HEK293 (cell line): ENCODE measurements around the gene FAM47C.
"Not testable (repeated sequence)": the region's sequence is repeated elsewhere in the genome, so short reads cannot be mapped to it uniquely, and the experiment has no call there.

Experiments
- CTCF ChIA-PET: fragments of 350-600 bp; formaldehyde crosslinking; extraction: SDS; loops from one replicate; lab custom pipeline; 2021; ENCODE audit warnings: antibody characterized with exemption; lab: Yijun Ruan, JAX
- POLR2A ChIA-PET: fragments of 300-600 bp; formaldehyde crosslinking; extraction: SDS; loops from one replicate; lab custom pipeline; 2020; ENCODE audit warnings: antibody characterized with exemption, inconsistent platforms; lab: Yijun Ruan, JAX
- H3K27ac ChIP-seq: fragments of 200-500 bp; sonication (Bioruptor generic); 2 replicates; pipeline ENCODE4 v1.5.1; 2014; ENCODE audit warnings: low read depth, low read length, control low read depth, inconsistent platforms; ENCODE audit errors: extremely low read depth
- H3K36me3 ChIP-seq, 2 experiments: fragments of 200-500 bp in 1 of 2; sonication (Bioruptor generic) in 1 of 2; 1 replicate in 1 of 2; 2 replicates in 1 of 2; pipeline ENCODE4 v1.5.1; 2014 to 2017; ENCODE audit warnings: inconsistent platforms in 2 of 2, low read length in 2 of 2; ENCODE audit not compliant: control insufficient read depth in 2 of 2, insufficient read depth in 1 of 2
- H3K4me1 ChIP-seq: fragments of 200-500 bp; sonication (Bioruptor generic); 2 replicates; pipeline ENCODE4 v1.5.1; 2014; ENCODE audit warnings: mild to moderate bottlenecking, low read length, inconsistent platforms; ENCODE audit not compliant: control insufficient read depth, insufficient read depth
- H3K4me3 ChIP-seq: 2 replicates; pipeline ENCODE4 v1.5.1; 2011; ENCODE audit warnings: low read depth, mild to moderate bottlenecking, control low read depth, low read length, moderate library complexity
- H3K9me3 ChIP-seq: fragments of 200-500 bp; sonication (Bioruptor generic); 2 replicates; pipeline ENCODE4 v1.5.1; 2014; ENCODE audit warnings: low read depth, low read length, inconsistent platforms; ENCODE audit not compliant: control insufficient read depth, insufficient read depth
- GFI1B ChIP-seq: fragments of 450-650 bp; formaldehyde crosslinking; IDR thresholded peaks from 2 replicates; pipeline ENCODE4 v1.5.1; 2016; ENCODE audit warnings: missing biosample characterization, missing genetic modification characterization
- IKZF3 ChIP-seq: fragments of 450-650 bp; IDR thresholded peaks from 2 replicates; pipeline ENCODE4 v1.5.0; 2018; ENCODE audit warnings: missing biosample characterization, mild to moderate bottlenecking, missing genetic modification characterization, moderate library complexity
- KLF10 ChIP-seq: fragments of 450-650 bp; IDR thresholded peaks from 2 replicates; pipeline ENCODE4 v1.5.1; 2018; ENCODE audit warnings: missing biosample characterization, mild to moderate bottlenecking, missing genetic modification characterization
- SETDB1 ChIP-seq: IDR thresholded peaks from one replicate; pipeline ENCODE4 v1.6.1; 2017; ENCODE audit warnings: mild to moderate bottlenecking, low read length, moderate library complexity, mixed read lengths; ENCODE audit not compliant: insufficient read length
- ZBTB1 ChIP-seq: fragments of 450-650 bp; formaldehyde crosslinking; IDR thresholded peaks from 2 replicates; pipeline ENCODE4 v1.5.1; 2016; ENCODE audit warnings: missing biosample characterization, missing genetic modification characterization
- ZBTB21 ChIP-seq: fragments of 450-650 bp; formaldehyde crosslinking; IDR thresholded peaks from 2 replicates; pipeline ENCODE4 v1.5.1; 2017; ENCODE audit warnings: missing biosample characterization, missing genetic modification characterization
- ZFP41 ChIP-seq: fragments of 450-650 bp; formaldehyde crosslinking; IDR thresholded peaks from 2 replicates; pipeline ENCODE4 v1.5.1; 2016; ENCODE audit warnings: missing biosample characterization, missing genetic modification characterization, borderline replicate concordance
- ZNF132 ChIP-seq: fragments of 450-650 bp; formaldehyde crosslinking; IDR thresholded peaks from 2 replicates; pipeline ENCODE4 v1.5.1; 2017; ENCODE audit warnings: missing biosample characterization, missing genetic modification characterization, borderline replicate concordance
- ZNF19 ChIP-seq: fragments of 450-650 bp; formaldehyde crosslinking; IDR thresholded peaks from 2 replicates; pipeline ENCODE4; 2016; ENCODE audit warnings: missing biosample characterization, missing genetic modification characterization, low read depth
- ZNF23 ChIP-seq: fragments of 450-650 bp; formaldehyde crosslinking; IDR thresholded peaks from 2 replicates; pipeline ENCODE4 v1.5.1; 2016; ENCODE audit warnings: missing biosample characterization, missing genetic modification characterization, borderline replicate concordance
- ZNF394 ChIP-seq: fragments of 450-650 bp; formaldehyde crosslinking; IDR thresholded peaks from 2 replicates; pipeline ENCODE4 v1.5.1; 2016; ENCODE audit warnings: missing biosample characterization, missing genetic modification characterization, mild to moderate bottlenecking, moderate library complexity, borderline replicate concordance
- ZNF473 ChIP-seq: fragments of 450-650 bp; formaldehyde crosslinking; IDR thresholded peaks from 2 replicates; pipeline ENCODE4 v1.5.1; 2017; ENCODE audit warnings: missing biosample characterization, missing genetic modification characterization
- ZNF48 ChIP-seq: fragments of 450-650 bp; formaldehyde crosslinking; IDR thresholded peaks from 2 replicates; pipeline ENCODE4 v1.5.1; 2016; ENCODE audit warnings: missing biosample characterization, missing genetic modification characterization
- ZNF488 ChIP-seq: fragments of 450-650 bp; formaldehyde crosslinking; IDR thresholded peaks from 2 replicates; pipeline ENCODE4 v1.5.1; 2016; ENCODE audit warnings: missing biosample characterization, missing genetic modification characterization
- ZNF521 ChIP-seq: fragments of 450-650 bp; formaldehyde crosslinking; IDR thresholded peaks from 2 replicates; pipeline ENCODE4 v1.5.1; 2017; ENCODE audit warnings: missing biosample characterization, mild to moderate bottlenecking, missing genetic modification characterization
- ZNF549 ChIP-seq: fragments of 450-650 bp; IDR thresholded peaks from 2 replicates; pipeline ENCODE4 v1.5.1; 2018; ENCODE audit warnings: missing biosample characterization, missing genetic modification characterization, mild to moderate bottlenecking, inconsistent platforms, moderate library complexity
- ZNF580 ChIP-seq: fragments of 450-650 bp; formaldehyde crosslinking; IDR thresholded peaks from 2 replicates; pipeline ENCODE4 v1.5.1; 2016; ENCODE audit warnings: missing biosample characterization, missing genetic modification characterization
- ZNF837 ChIP-seq: fragments of 450-650 bp; formaldehyde crosslinking; IDR thresholded peaks from 2 replicates; pipeline ENCODE4 v1.5.1; 2016; ENCODE audit warnings: missing biosample characterization, missing genetic modification characterization
- ZSCAN30 ChIP-seq: fragments of 450-650 bp; IDR thresholded peaks from 2 replicates; pipeline ENCODE4 v1.5.1; 2018; ENCODE audit warnings: missing biosample characterization, mild to moderate bottlenecking, missing genetic modification characterization, moderate library complexity
- TF ChIP-seq, protein P1 (sequence below): fragments of 450-650 bp; formaldehyde crosslinking; IDR thresholded peaks from 2 replicates; pipeline ENCODE4 v1.5.1; 2016; ENCODE audit warnings: missing biosample characterization, missing genetic modification characterization

FAM47C gene

DNA sequence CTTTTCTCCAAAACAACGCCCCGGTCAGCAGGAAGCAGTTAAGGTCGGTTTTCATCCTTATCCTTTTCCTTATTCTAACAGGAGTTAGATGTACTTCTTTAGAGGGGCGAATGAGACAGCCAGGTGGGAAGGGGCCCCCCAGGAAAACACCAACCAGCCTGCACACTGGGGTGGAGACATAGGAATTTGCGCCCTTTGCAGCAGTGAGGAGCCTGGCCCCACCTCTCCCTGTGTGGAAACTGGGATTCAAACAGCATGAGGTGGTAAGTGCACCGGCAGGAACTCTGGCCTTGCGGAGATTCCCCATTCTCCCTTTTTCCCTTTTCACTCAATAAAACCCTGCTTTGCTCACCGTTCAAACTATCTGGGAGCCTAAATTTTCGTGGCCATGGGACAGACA, 8.0 kb upstream of the FAM47C start:
- no peaks in the 10 kb centered on the region for H3K9me3 ChIP-seq
- no peak overlapping the region for H3K27ac ChIP-seq

DNA sequence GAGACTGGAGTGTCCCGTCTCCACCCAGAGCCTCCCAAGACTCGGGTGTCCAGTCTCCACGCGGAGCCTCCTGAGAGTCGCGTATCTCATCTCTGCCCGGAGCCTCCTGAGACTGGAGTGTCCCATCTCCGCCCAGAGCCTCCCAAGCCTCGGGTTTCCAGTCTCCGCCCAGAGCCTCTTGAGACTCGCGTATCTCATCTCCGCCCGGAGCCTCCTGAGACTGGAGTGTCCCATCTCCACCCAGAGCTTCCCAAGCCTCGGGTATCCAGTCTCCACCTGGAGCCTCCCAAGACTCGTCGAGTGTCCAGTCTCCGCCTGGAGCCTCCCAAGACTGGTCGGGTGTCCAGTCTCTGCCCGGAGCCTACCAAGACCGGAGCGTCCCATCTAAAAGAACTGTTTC, 2.3 kb downstream of the FAM47C start:
- Histone ChIP-seq H3K36me3 (no peaks in the 10 kb centered on the region), H3K9me3 (no peaks in the 10 kb centered on the region), H3K4me1 (no peaks in the 10 kb centered on the region), H3K4me3 (no peak overlapping the region), H3K27ac (no peak overlapping the region)
- ChIA-PET POLR2A (no interaction called here), CTCF (no interaction called here)
- TF ChIP-seq ZNF394 (no peak), ZNF488 (no peak), ZNF837 (tag by site-specific recombination) (no peak)

More for the DNA sequence above, 8.0 kb upstream of the FAM47C start:
- Histone ChIP-seq H3K4me1 (no peaks in the 10 kb centered on the region), H3K4me3 (no peak overlapping the region), H3K36me3 (no peaks in the 10 kb centered on the region)
- CTCF ChIA-PET: no interaction called here
- POLR2A ChIA-PET: no interaction called here
- TF ChIP-seq ZNF521 (tag by site-specific recombination): no peak
- TF ChIP-seq ZNF48 (tag by site-specific recombination): no peak
- TF ChIP-seq ZSCAN30 (tag by site-specific recombination): no peak
- TF ChIP-seq ZNF473: no peak
- TF ChIP-seq ZNF132: no peak
- TF ChIP-seq IKZF3 (tag by site-specific recombination): no peak
- TF ChIP-seq GFI1B (tag by site-specific recombination): no peak
- no peak for TF ChIP-seq ZNF19 (tag by site-specific recombination)
- TF ChIP-seq ZNF549 (tag by site-specific recombination): no peak
- no peak for TF ChIP-seq ZNF580 (tag by site-specific recombination)
- no peak for TF ChIP-seq ZFP41
- no peak for TF ChIP-seq ZNF23 (tag by site-specific recombination)
- no peak for TF ChIP-seq SETDB1
- TF ChIP-seq, protein P1, sequence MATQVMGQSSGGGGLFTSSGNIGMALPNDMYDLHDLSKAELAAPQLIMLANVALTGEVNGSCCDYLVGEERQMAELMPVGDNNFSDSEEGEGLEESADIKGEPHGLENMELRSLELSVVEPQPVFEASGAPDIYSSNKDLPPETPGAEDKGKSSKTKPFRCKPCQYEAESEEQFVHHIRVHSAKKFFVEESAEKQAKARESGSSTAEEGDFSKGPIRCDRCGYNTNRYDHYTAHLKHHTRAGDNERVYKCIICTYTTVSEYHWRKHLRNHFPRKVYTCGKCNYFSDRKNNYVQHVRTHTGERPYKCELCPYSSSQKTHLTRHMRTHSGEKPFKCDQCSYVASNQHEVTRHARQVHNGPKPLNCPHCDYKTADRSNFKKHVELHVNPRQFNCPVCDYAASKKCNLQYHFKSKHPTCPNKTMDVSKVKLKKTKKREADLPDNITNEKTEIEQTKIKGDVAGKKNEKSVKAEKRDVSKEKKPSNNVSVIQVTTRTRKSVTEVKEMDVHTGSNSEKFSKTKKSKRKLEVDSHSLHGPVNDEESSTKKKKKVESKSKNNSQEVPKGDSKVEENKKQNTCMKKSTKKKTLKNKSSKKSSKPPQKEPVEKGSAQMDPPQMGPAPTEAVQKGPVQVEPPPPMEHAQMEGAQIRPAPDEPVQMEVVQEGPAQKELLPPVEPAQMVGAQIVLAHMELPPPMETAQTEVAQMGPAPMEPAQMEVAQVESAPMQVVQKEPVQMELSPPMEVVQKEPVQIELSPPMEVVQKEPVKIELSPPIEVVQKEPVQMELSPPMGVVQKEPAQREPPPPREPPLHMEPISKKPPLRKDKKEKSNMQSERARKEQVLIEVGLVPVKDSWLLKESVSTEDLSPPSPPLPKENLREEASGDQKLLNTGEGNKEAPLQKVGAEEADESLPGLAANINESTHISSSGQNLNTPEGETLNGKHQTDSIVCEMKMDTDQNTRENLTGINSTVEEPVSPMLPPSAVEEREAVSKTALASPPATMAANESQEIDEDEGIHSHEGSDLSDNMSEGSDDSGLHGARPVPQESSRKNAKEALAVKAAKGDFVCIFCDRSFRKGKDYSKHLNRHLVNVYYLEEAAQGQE: no peak
- TF ChIP-seq ZBTB21 (tag by site-specific recombination): no peak
- no peak for TF ChIP-seq KLF10 (tag by site-specific recombination)
- TF ChIP-seq ZBTB1 (tag by site-specific recombination): no peak

DNA sequence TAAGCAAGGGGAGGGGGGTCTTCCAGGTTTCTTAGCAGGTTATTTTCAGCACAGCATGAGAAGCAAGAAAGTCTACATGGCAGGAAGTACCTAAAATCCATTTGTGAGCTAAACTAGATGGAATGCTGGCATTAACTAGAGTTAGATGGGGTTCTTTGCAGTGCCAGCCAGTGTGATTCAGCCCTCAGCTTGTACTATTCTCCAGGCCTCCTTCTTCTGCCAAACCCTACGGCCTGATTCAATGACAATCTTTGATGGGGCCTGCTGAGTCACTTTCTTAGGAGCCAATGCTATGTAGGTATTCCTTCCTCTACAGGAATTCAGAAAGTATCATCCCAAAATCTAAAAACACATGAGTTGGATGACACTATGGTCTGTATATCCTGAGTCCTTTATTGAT, 26.1 kb downstream of the FAM47C start:
- H3K36me3 ChIP-seq, H3K4me3 ChIP-seq, POLR2A ChIA-PET, CTCF ChIA-PET, H3K9me3 ChIP-seq, H3K27ac ChIP-seq, H3K4me1 ChIP-seq: not testable (repeated sequence)

DNA sequence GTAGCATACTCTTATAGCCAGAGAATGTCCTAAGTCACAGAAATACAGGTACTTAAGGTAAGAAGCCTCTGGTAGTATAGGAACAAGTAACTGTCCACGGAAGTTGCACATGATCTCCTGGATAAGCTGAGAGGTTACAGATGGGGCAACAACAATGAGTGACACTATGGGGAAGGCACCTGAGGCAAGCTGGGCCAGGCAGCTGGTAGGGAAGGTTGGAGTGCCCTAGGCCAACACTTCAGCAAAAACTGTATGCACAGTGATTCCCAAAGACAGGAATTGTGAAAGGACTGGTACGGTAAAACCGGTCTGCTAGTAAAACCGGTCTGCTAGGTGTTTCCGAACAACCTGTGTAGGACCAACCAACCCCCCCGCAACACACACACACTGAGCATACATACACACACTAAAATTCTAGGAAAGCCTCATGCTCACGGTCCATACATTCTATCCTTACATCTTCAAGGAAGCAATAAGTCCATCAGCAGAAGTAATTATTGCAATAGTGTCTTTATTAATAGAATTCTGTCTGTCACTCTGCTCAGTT, 28.6 kb downstream of the FAM47C start:
- H3K27ac ChIP-seq, H3K4me1 ChIP-seq, H3K36me3 ChIP-seq, H3K4me3 ChIP-seq, POLR2A ChIA-PET, H3K9me3 ChIP-seq, CTCF ChIA-PET: not testable (repeated sequence)

DNA sequence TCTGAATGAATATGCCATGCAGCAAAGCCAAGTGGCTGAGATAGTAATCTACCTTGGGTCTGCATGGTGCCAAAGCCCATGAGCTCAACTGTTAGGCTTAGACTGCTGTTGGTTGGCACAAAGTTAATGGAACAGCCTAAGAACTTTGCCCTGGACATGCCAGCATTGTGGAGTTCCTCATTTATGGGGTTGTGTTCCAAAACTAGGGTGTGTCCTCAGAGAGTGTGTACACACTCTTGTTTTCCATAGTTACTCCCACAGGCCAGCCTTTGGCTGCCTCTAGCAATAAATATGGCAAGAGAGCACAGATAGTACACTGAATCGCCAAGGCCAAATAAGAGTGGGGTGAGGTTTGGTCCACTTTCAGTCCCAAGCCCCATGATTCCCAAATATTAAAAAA, 30.6 kb downstream of the FAM47C start:
- H3K9me3 ChIP-seq, CTCF ChIA-PET, POLR2A ChIA-PET, H3K4me1 ChIP-seq, H3K27ac ChIP-seq, H3K4me3 ChIP-seq, H3K36me3 ChIP-seq: not testable (repeated sequence)
